ENCODE data around the gene ARHGAP26.

Gene ARHGAP26

DNA sequence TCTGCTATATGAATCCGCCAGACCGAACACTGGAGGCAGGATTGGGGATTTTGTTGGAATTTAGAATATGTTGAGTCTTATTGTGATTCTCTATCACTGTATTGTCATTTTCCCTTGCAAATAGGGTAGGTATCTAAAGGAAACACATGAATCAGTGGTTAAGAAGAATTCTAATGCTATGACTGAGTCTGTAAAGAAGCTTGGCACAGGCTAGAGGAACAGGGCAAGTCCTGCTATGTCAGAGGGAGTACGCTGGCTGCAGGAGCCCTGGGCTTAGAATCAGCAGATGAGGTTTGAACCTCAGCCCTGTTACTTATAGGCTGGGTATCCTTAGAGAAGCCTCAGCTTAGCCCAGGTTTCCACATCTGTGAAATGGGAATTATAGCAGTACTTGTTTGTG, 435.2 kb downstream of the ARHGAP26 start:
- FAIRE-seq (no peak), DNase-seq (ENCODE audit: insufficient read length, low spot score) (peak; percentile 65)

DNA sequence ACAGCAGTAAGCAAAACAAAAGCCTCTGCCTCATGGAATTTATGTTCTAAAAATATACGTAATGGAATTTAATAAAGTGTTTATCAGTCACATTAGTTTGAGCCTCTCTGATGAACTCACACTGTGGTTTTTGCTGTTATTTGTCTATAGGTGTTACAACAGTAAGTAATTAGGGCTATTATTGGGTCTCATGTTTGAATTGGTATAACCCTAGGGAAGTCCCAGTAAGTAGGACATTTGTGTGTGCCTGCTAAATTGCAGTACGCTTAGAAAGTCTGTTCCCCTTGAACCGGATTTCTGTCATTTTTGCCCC, 435.7 kb downstream of the ARHGAP26 start:
- FAIRE-seq, result no peak

DNA sequence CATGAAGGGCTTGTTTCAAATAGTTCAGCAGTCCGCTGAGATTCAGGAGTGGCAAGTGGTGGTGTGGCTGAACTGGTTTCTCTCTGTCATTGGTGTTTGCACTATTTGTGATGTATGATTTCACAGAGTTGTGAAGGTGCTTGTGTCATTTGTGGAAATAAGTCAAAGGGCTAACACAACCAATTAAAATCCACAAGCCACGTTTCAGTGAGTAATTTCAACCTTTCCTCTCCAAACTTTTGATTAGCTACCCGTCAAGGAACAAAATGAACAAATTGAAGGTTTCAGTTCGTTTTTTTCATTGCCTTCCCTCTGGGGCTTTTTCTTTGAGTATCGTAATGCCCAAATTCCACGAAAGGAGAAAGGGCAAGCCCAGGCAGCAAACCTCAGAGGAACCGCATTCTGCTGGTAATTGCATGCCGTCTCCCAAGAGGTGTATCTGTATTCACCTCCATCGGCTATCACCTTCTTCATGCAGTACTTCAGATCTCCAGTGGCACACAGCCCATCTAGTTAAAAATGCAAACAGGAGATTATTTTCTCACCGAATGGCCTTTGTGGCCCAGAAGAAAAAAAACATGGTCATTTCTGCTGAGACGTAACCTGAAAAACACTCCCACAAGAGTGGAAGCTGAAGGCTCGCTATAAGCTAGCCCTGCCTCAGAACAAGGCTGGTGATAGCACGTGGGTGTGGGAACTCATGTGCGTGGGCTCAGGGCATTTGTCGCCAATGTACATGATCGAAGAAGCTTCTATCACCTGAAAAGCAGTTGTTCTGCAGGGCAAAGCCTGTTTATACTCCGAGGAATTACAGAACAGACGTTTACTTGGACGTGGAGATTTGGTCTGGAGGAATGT, 436.2 kb downstream of the ARHGAP26 start:
- DNase-seq (ENCODE audit: insufficient read length, low spot score) (no peak), FAIRE-seq (no peak)

More for the DNA sequence above, 435.7 kb downstream of the ARHGAP26 start:
- DNase-seq (ENCODE audit: insufficient read length, low spot score), result no peak

DNA sequence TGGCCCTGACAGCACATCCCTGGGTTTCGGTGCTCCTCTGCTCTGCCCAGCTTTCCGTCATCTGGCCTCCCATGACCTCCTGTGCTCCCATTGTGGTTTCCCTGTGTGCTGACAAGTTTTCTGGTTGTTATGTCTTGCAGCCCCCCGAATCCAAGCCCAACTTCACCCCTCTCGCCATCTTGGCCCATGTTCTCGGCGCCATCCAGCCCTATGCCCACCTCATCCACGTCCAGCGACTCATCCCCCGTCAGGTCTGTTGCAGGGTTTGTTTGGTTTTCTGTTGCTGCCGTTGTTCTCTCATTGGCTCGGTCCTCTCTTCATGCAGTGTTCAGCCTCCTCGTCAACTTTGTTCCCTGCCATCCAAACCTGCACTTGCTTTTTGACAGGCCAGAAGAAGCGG, 436.9 kb downstream of the ARHGAP26 start:
- FAIRE-seq, result no peak
- no peak for DNase-seq (ENCODE audit: insufficient read length, low spot score)

DNA sequence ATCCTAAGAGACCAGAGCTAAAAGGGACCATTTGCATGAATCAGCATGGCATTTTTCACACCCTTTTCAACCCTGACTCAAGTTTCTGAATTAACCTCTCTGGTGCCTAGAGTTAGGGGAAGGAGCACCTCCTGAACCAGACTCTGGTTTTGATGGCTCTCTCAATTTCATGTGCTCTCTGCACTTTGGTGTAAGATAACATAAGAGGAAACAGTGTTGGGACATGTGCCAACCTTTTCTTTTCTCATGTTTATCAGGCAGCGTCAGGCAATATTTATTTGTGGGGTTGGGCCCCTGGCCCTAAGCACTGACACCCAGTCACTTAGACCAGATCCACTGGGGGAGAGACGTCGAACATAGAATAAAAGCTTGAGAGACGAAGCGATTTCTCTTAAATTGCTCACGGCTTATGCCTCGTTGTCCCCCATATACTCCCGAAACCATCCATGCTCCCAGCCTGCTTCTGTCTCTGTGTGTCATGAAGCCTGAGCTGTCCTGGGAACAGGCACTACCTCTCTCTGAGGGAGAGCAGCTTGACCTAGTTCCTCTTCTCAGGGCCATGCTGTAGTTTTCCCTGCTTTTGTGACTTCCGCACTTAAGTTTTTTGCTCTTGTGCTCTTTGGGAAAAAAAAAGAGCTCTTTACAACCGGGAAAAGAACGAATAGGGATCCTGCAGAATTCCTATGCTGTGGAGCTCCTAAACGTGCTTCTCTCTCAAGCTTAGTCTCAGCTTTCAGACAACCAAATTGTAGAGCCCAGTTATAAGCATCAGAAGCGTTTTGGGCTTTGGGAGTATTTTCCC, 437.6 kb downstream of the ARHGAP26 start:
- FAIRE-seq, result no peak
- no peak for DNase-seq (ENCODE audit: insufficient read length, low spot score)

DNA sequence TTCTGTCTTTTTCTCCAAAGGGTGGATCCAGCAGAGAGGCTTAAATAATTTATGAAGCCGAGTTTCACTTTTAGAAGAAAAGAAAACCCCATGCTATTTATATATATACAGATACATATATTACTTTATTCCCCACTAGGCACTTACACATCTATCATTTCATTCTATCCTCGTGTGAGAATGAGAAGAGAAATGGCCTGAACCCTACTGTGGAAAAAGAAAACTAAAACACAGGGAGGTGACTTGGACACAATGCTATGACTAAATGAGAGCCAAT, 438.1 kb downstream of the ARHGAP26 start:
- FAIRE-seq, result no peak
- DNase-seq (ENCODE audit: insufficient read length, low spot score), result no peak

DNA sequence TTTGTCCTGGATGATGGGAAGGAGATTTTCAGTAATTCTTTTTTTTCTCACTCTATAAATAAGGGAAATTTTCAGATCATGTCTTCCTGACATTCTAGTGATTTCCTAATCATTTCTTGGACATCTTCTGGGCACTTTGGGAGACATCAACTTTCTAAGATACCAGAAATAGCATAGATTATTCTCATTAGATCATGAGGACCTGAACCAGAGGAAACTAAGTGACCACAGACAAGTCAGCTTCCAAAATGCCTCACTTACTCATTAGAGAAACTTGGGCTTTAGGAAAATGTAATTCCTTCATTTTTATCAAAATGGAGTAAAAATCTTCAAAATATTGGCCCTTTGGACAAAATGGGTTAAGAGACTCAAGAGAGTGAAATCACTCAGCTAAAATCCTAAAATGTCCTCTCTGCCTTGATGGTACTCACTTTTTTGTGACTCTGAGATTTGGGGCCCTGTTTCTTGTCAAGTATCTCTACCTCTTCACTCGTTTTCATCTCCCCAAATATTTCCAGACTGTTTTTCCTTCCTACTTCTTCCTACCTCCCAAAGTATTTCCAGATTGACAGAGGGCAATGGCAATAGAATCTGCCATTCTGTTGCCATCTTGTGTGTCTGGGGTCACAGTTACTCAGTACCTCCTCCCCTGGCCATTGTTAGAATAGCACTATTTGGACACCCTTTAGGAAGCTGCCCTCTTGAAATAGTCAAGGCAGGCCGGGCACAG, 438.8 kb downstream of the ARHGAP26 start:
- DNase-seq (ENCODE audit: insufficient read length, low spot score), result no peak
- no peak for FAIRE-seq

DNA sequence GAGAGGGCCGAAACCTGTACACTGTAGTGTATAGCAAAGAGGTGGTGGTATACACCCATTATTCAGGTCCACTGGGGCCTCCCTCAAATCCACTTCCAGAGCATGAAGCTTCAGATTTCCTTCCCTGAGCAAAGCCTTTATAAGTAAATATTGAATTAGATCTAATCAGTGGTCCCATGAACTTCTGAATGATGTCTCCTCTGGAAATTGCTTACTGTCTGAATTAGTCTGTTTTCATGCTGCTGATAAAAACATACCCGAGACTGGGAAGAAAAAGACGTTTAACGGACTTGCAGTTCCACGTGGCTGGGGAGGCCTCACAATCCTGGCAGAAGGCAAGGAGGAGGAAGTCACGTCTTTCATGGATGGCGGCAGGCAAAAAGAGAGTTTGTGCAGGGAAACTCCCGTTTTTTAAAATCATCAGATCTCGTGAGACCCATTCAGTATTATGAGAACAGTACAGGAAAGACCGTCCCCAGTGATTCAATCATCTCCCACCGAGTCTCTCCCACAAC, 439.8 kb downstream of the ARHGAP26 start:
- no peak for DNase-seq (ENCODE audit: insufficient read length, low spot score)
- no peak for FAIRE-seq

DNA sequence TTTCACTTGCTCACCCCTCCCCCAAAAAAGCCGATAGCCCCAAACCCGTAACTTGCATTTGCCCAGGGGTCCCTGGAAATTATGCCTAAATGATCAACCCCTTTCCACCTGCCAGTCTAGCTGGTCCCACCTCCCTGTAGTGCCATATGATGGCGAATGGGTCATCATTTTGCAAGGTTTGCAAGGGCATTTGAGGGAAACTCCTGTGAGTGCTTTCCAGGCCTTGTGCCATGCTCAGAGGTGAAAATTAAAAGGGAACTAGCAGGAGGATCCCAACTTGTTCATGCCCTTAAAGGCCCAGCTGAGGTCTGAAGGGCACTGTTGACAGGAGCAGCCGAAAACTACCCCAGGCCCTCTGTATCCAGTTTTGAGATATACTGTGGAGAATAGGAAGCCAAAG, 440.4 kb downstream of the ARHGAP26 start:
- no peak for DNase-seq (ENCODE audit: insufficient read length, low spot score)
- FAIRE-seq, result no peak

DNA sequence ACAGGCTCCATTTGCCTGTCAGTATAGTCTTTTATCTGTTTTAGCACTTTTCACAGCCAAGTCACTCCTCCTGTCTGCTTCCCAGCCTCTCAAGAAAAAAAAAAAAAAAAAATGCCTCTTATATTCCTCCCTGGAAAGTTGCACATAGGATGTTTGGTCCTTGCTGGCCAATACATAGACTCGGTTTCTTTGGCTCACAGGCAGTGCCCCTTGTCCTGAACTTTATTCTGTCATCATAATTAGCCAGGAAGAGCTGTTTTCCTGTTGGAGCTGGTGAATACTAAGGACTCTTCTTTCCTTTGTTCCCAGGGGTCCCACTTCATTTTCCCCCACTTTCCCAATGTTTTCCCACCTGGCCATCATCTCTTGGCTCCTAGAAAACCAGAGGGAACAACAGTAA, 442.1 kb downstream of the ARHGAP26 start:
- DNase-seq (ENCODE audit: insufficient read length, low spot score) (no peak), FAIRE-seq (no peak)

DNA sequence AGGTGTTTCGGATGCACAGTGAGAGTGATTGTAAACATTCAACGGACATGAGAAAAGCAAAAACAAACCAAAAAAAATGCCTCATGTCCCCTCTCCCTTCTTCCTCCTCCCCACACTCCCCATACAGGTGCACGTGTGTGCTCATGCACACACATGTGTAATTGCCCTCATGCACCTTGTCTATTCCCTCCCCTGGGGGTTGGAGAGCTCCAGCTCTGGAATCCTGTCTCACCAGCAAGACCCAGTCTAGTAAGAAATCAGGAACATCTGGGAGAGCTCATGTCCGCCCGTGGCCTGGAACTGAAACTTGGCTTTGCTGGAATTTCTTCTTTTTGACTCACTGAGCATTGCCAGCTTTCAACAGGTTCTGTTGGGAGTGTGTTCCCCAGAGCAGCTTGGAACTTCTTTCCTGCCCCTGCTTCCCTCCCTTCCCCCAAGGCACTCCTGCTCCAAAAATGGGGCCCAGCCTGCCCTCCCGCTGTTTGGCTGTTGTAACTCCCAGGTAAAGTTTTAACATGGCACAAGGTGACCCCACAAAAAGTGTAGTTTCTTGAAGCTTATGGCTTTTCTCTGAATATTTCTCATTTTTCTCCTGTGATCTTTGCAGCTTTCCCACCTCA, 443.2 kb downstream of the ARHGAP26 start:
- no peak for DNase-seq (ENCODE audit: insufficient read length, low spot score)
- FAIRE-seq, result no peak

DNA sequence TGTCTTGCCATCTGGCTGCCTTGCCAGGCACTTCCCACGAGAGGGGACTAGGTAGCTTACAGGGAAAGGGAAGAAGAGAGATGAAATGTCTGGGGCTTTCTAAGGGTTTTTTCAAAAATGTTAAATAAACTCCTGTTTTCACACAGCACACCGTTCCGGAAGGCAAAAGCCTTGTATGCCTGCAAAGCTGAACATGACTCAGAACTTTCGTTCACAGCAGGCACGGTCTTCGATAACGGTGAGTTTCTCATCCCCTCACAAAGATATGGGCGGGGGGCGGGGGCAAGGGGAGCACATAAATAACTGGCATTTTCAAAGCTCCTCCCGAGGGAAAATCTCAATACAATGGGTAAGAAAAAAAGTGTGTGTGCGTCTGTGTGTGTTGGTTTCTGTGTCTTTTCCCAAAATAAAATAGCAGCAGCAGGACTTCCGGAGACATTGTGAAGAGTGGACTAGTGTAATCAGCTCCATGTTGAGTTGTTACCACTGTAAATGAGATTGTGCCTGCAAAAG, 443.7 kb downstream of the ARHGAP26 start:
- FAIRE-seq (no peak), DNase-seq (ENCODE audit: insufficient read length, low spot score) (no peak)

DNA sequence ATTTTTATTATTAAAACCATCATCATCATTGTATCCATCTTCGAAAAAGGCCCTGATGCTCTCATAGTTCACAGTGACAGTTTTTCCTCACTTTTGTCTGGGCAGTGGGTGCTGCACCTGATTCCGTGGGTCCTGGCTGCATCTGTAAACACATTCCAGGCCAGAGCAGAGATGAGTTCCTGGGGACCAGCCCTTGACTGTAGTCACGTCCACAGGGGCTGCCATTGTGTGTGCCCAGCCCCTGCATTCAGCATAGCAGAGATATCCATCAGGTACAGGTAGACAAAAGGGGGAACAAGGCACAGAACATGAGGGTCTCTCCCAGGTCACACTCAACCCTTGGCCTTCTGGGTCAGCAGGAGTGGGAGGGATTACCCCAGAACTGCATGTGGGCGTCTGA, 444.3 kb downstream of the ARHGAP26 start:
- no peak for DNase-seq (ENCODE audit: insufficient read length, low spot score)
- FAIRE-seq, result no peak

DNA sequence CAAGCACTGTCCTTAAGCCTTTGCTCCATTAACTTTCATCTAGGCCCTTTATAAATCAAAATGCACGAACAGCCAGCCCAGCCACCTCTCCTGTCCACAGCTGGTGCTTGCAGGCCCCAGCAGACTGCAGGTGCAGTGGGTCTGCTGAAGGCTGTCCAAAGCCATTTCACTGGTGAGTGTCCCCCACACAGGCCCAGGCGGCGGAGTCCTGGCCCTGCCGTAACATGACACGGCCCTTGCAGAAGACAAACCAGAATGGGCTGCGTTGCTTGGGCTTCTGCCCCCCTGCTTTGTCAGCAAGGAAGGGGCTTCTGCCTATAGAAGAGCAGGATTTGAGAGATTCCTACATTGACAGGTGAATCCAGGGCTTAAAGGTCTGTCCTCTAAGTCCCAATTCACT, 444.7 kb downstream of the ARHGAP26 start:
- FAIRE-seq (no peak), DNase-seq (ENCODE audit: insufficient read length, low spot score) (no peak)

DNA sequence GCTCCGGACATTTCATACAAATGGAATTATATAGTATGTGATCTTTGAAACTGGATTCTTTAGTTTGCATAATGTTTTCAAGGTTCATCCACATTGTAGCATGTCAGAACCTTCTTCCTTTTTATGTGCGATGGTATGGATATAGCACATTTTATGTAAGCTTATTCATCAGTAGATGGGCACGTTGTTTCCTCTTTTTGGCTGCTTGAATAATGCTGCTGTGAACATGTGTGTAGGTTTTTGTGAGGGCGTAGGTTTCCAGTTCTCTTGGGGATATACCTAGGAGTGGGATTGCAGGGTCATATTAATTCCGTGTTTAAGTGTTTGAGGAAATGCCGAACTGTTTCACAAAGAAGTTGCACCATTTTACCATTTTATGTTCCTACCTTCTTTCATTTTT, 445.5 kb downstream of the ARHGAP26 start:
- no peak for FAIRE-seq
- no peak for DNase-seq (ENCODE audit: insufficient read length, low spot score)

DNA sequence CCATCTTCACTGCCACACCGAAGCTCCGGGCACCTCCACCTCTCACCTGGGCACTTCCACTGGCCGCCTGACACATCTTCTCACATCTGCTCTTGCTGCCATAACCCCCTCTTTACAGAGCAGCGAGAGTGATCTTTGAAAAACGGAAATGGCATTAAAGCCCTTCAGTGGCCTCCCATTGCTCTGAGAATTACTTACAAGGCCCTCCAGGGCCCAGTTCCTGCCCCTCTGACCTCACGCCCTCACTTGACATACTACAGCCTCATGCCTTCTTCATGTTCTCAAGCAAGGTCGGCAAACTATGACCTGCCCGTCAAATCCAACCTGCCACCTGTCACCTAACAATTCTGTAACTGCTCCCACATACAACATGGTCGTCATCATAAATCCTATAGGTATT, 446.0 kb downstream of the ARHGAP26 start:
- DNase-seq (ENCODE audit: insufficient read length, low spot score) (no peak), FAIRE-seq (no peak)

DNA sequence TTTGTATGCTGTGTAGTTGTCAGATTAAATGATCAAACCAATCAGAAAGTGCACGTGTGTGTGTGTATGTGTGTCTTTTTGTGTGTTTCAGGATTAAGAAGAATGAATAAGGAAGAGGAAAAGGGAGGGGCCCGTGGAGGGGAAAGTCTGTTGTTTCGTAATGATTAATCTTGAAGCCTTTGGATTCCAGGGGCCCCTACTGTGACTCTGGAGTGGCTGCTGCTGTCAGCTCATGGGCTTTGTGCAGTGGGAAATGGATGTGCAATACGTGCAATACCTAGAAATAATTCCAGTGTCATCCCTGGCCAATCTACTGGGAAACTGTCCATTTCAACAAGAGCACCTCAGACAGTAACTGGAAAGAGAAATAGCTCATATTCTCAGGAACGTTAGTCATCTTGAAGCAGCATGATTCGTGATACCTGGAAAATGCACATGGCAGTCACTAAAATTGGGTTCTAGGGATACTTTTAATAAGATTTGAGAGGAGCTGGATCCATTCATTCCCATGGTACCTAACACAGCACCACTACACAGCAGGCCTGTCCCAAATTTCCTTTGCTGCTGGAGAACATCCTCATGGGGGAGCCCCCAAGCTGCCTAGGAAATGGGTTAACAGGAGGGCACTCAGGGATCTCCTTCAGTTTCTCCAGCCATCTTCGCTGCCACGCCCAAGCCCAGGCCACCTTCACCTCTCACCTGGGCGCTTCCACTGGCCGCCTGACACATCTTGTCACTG, 447.1 kb downstream of the ARHGAP26 start:
- FAIRE-seq, result no peak
- peak; percentile 36 for DNase-seq (ENCODE audit: insufficient read length, low spot score)

DNA sequence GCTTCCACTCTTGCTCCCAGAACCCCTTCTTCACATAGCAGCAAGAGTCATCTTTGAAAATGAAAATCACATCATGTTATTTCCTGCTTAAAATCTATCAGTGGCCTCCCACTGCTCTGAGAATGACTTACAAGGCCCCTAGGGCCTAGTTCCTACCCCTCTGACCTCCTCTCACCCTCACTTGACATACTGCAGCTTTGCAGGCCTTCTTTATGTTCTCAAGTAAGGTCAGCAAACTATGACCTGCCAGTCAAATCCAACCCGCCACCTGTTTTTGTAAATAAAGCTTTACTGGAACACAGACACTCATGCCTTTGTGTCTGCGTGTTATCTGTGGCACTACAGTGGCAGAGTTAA, 447.6 kb downstream of the ARHGAP26 start:
- FAIRE-seq, result no peak

DNA sequence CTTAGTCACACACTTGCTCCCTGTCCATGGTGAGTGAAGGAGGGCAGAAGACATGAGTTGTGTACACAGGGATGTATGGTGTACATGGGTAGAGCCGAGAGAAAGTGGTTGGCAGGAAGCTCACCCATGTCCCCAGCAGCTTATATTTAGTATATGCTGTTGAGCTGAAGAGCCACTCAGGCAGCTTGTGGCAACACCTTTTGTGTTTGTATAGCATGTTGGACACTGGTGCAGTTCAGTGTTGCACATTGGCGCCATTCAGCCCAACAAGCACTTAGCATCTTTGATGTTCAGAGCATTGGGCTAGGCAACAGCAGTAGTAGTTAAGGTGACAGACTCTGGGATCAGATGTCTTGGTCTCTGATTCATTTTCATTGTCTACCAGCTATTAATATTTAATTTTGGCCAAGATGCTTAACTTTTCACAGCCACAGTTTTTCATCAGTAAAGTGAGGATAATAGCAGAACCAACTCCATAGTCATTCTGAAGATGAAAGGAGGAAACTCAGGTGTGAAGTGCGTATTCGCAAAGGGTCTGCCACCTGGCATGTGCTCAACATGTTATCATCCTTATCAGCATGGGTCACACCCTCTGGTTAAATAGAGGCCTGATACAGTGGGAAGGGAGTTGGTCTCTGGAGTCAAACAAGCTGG, 448.5 kb downstream of the ARHGAP26 start:
- DNase-seq (ENCODE audit: insufficient read length, low spot score), result no peak
- FAIRE-seq, result no peak

More for the DNA sequence above, 447.6 kb downstream of the ARHGAP26 start:
- no peak for DNase-seq (ENCODE audit: insufficient read length, low spot score)

DNA sequence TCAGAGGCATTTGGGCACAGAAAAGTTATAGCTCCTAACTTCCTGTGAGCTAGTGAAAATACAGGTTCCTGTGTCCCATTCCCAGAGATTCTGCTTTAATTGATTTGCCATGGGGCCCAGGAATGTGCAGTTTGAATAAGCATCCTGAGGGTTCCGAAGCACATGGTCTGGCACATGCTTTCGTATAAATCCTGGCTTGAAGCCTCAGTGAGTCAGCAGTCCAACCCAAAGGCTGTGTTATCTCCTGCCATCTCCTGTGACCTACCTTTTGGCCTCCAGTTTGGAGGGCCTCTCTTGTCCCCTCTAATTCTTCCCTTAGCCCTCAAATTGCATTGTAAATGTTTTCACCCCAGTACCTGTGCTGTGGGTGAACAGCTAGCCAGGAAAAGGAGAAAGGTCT, 449.5 kb downstream of the ARHGAP26 start:
- DNase-seq (ENCODE audit: insufficient read length, low spot score), result no peak
- FAIRE-seq, result no peak

Data from HTR-8/SVneo (cell line).